AG04450 (cell line): ENCODE measurements around the gene PTPRG. TPM values are rescaled to one million over a fixed set of nuclear protein-coding genes. Genes with fewer than 3 reads are reported as not detected.

Source experiments
- CTCF ChIA-PET: fragments of 300-600, 350-600 bp; formaldehyde crosslinking; extraction: SDS; loops from one replicate; lab custom pipeline; 2022; ENCODE audit warnings: antibody characterized with exemption, inconsistent platforms; lab: Charles Lee
- POLR2A ChIA-PET: fragments of 350-600 bp; formaldehyde crosslinking; extraction: SDS; loops from one replicate; lab custom pipeline; 2021; ENCODE audit warnings: antibody characterized with exemption, inconsistent platforms; lab: Yijun Ruan, JAX
- DNase-seq: peaks from one replicate; pipeline ENCODE4 v3.0.0-alpha.2; 2011; ENCODE audit warnings: low read depth, low spot score
- H3K27ac ChIP-seq: one replicate; pipeline ENCODE4 v1.5.1; 2012; ENCODE audit warnings: low read depth, low read length, control low read depth
- H3K27me3 ChIP-seq: one replicate; pipeline ENCODE4 v1.6.0; 2012; ENCODE audit warnings: low read length; ENCODE audit not compliant: control insufficient read depth, insufficient read depth
- H3K4me3 ChIP-seq: 2 replicates; pipeline ENCODE4 v1.5.1; 2011; ENCODE audit warnings: mild to moderate bottlenecking, low read depth, low read length, control low read depth
- H3K9me3 ChIP-seq: 2 replicates; pipeline ENCODE4 v1.5.1; 2012; ENCODE audit warnings: low read length; ENCODE audit not compliant: control insufficient read depth, insufficient read depth
- polyA plus RNA-seq: library from polyadenylated mRNA; depleted of rRNA; stranded (reverse); fragments of >200 nt; gene quantifications from 2 replicates; pipeline ENCODE4 v1.2.3, GENCODE V29; 2011
- TF ChIP-seq, protein P1 (sequence below): IDR thresholded peaks from 2 replicates; pipeline ENCODE4 v1.5.1; 2011; ENCODE audit warnings: low read depth, low read length, control low read depth, inconsistent platforms

PTPRG gene
- polyA plus RNA-seq, 1 experiment: 26.5 TPM

DNA sequence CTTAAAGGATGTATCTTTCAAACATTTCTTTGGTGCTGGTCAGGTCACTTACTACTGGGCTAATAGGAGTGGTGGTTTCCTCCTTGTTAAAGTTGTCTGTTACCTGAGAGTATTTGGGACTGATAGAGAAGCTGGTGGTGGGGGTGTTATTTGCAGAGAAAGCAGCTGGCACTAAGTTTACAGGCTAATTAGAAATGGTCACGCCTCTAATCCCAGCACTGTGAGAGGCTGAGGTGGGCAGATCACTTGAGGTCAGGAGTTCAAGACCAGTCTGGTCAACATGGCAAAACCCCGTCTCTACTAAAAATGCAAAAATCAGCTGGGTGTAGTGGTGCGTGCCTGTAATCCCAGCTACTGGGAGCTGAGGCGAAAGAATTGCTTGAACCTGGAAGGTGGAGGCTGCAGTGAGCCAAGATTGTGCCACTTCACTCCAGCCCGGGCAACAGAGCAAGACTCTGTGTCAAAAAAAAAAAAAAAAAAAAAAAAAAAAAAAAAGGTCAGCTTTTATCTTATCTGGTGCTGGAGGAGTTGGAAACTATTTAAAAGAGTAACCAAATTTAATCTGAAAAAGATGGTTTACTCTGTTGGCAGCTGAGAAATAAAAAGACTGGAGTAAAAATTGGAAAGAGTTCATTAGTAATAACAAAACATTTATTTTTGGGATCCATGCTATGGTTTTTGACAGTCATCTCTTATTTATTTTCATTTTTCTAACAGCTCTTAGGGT is 332.6 kb downstream of the PTPRG start:
- Histone ChIP-seq H3K27ac (no peak overlapping the region), H3K4me3 (no peak overlapping the region), H3K27me3 (no peaks in the 10 kb centered on the region), H3K9me3 (no peaks in the 10 kb centered on the region)
- TF ChIP-seq, protein P1, sequence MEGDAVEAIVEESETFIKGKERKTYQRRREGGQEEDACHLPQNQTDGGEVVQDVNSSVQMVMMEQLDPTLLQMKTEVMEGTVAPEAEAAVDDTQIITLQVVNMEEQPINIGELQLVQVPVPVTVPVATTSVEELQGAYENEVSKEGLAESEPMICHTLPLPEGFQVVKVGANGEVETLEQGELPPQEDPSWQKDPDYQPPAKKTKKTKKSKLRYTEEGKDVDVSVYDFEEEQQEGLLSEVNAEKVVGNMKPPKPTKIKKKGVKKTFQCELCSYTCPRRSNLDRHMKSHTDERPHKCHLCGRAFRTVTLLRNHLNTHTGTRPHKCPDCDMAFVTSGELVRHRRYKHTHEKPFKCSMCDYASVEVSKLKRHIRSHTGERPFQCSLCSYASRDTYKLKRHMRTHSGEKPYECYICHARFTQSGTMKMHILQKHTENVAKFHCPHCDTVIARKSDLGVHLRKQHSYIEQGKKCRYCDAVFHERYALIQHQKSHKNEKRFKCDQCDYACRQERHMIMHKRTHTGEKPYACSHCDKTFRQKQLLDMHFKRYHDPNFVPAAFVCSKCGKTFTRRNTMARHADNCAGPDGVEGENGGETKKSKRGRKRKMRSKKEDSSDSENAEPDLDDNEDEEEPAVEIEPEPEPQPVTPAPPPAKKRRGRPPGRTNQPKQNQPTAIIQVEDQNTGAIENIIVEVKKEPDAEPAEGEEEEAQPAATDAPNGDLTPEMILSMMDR: no peak
- POLR2A ChIA-PET: no interaction called here
- no peak for DNase-seq
- CTCF ChIA-PET: interaction anchor here (1.2 to 2.1 kb wide), 3 partner anchors 11 to 329 kb away, joined by 4 to 12 read pairs (median 6); no protein-coding TSS in a partner anchor

DNA sequence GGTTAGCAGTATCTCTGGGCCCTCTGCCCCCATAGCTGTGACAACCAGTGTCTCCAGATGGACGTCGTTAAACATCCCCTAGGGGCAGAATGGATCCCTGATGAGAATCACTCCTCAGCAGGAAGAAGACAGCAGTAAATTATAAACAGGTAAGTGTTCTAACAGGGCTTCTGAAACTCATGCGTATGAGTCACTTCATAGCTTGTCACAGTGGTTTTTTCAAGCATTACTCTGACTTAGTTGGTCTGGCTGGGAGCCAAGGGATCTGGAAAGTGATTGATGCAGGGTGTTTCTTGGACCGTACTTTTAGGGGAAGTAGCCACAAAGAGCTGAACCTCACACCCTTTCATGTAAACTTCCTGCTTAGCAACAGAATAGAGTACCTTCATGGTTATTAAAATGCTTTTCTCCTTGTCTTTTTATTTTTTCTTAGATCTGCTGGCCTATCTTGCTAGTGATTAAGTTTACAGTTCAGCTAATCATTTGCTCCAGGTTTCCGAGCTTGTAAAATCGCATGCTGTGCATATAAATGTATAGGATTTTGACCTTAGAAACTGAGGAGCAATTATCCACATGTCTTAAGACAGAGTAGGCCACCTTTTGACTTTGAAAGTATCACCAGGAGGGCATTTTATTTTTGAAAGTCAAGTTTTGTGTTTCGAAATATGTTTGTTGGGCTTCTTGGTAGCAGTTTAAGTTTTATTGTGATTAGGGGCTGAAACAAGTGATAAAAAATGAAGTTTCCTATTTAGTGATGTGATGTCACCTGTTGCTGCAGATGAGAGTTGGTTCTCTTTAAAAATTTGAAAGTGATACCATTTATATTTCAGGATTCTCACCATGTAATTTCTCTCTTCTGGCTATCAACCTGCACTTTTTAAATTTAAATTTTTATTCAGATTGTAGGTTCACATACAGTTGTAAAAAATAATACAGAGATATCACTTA is 333.9 kb downstream of the PTPRG start:
- peak; percentile 58 for DNase-seq
- ChIA-PET CTCF (interaction anchor here (1.8 to 2.1 kb wide), 2 partner anchors 10 to 331 kb away, joined by 6 to 12 read pairs; no protein-coding TSS in a partner anchor), POLR2A (no interaction called here)
- Histone ChIP-seq H3K9me3 (no peaks in the 10 kb centered on the region), H3K27me3 (no peaks in the 10 kb centered on the region), H3K27ac (no peak overlapping the region), H3K4me3 (no peak overlapping the region)
- TF ChIP-seq, protein P1: no peak

DNA sequence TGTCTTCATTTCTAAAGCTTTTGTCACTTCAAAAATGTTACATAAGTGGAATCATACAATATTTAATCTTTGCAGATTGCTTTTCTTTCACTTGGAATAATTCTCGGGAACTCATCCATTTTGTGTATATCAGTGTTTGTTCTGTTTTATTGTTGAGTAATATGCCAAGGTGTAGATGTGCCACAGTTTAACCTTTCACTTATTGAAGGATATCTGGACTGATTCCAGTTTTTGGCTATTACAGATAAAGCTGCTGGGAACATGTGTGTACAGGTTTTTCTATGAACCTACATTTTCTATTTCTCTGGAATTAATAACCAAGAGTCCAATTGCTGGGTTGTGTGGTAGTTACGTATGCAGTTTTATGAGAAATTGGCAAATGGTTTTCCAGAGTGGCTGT is 334.9 kb downstream of the PTPRG start:
- CTCF ChIA-PET: no interaction called here
- Histone ChIP-seq H3K4me3 (no peak overlapping the region), H3K27me3 (no peaks in the 10 kb centered on the region), H3K27ac (no peak overlapping the region), H3K9me3 (no peaks in the 10 kb centered on the region)
- POLR2A ChIA-PET: no interaction called here
- no peak for DNase-seq
- TF ChIP-seq, protein P1: no peak

DNA sequence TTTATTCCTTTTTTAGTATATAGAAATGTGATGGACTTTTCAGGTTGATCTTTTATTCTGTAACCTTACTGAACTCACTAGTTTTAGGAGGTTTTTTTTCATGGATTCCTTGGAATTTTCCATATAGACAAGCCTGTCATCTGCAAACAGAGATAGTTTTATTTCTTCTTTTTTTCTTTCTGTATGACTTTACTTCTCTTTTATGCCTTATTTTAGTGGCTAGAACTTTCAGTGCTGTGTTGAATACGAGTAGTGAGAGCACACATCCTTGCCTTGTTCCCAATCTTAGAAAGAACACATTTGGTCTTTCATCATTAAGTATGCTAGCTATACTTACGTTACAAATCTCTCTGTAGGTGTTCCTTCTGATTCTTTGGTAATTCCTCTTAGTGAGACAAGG is 336.5 kb downstream of the PTPRG start:
- no peak overlapping the region for H3K27ac ChIP-seq
- ChIA-PET POLR2A (no interaction called here), CTCF (no interaction called here)
- DNase-seq: no peak
- H3K9me3 ChIP-seq: no peaks in the 10 kb centered on the region
- H3K27me3 ChIP-seq: no peaks in the 10 kb centered on the region
- H3K4me3 ChIP-seq: no peak overlapping the region
- TF ChIP-seq, protein P1: no peak
